ENCODE data around the gene TBPL1.
"Not testable (repeated sequence)": the region's sequence is repeated elsewhere in the genome, so short reads cannot be mapped to it uniquely, and the experiment has no call there.

TBPL1 gene

DNA sequence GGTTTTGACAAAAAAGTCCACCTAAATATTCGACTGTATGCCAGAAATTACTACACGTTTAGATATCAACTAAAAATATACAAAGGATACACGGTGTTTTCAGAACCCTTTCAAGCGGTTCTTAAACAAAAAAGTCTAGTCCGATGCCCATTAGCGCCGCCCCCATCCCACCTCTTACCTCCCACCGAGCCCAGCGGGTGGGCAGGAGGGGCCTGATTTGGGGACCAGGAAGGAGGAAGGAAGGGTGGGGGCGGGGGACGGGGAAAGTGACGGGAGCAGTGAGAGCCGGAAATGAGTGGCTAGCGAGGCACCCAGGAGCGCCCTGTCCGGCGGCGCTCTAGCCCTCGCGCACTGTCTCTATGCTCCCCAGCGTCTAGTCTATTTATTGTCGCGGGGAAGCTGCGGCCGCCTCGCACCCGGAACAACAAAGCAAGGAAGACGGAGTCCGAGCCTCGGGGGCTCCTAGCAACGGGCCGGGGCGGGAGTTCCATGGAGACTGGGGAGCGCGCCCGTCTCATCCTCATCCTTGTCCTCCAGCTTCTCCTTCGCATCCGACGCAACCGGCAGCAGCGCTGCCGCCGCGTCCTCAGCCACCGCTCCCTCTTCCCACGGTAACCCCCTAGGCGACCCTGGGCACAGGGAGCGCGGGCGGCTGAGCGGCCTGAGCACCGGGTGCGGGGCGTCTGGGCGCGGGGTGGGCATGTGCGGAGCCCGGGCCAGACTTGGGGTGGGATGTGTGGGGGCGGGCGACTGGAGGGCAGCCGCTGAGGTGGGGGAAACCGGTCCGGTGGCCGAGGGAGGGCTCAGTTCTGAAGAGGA lies at the start of gene TBPL1:
Gene TBPL1, plus strand, starts transcription at position 410 of the 819 bp plus-strand sequence. CDS start 26,902 bp downstream, outside the sequence.
- peak; percentile 94 for DNase-seq

DNA sequence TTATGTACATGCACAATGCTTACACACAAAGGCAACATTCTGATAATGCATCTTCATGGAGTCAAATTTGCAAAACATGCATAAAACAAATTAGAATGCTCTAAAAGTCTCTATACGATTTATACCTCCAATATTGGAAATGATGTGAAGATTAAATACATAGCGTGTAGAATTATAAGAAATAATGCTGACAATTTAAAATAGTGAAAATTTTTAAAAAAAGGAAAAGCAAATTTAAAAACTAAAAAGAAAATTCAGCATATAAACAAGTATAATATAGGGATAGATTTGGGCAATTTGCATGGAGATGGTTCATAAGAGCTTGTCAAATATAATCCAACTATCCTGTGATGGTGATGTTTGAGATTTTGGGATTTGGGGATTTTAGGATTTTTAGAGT lies 49.2 kb upstream of the TBPL1 start:
- DNase-seq = no peak

DNA sequence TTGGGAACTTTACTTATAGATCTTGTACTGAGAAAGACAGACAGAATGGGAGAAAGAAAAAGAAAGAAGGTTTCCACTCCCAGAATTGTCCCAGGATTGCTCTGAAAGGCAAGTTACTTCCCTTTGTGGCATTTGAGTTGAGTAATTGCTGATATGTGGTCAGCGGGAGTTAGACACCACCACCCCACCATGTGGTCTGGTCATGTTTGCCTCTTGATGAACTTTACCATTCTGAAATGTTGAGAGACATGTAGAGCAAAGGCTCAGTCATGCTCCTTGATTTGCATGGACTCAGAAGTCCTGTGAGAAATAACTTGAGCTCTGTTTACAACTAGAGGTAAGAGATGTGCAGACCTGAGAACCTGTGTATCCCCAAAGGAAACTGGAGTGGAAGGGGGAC lies 47.0 kb upstream of the TBPL1 start:
- DNase-seq = no peak

DNA sequence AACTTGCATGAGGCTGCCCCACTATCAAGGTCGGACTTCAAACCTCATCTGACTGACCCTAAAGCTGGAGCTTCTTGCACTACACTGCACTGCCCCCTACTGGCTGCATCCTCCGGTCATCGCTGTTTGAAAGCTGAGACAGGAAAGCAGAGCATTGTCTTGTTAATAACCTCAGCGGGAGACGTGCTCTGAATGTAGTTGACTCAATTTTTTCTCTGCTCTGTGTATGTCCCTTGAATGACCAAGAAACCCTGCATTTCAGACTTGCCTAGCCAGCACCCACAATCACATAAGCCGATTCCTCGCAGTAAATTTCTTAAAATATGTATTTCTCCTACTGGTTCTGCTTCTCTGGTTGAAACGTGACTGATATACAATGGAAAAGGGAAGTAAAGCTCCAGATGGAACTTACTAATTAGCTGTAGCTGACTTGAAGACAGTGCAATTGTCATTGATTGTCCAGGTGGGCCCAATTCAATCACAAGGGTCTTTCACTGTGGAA lies 36.3 kb upstream of the TBPL1 start:
- DNase-seq = peak; percentile 61

DNA sequence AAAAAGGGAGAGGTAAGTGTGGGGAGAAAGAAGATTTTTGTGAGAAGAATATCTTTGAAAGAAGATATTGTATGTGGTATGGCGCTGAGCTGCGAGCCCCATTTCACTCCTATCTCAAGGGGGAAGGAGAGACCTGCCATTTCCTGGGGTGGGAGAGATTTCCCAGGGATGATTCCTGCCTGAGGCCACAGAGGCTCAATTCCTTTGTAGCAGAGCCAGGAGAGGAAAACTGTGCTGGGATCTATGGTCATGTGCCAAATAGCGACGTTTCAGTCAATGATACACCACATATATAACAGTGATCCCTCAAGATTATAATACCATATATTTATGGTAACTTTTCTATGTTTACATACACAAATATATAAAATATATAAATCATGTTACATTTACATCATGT lies 35.2 kb upstream of the TBPL1 start:
- no peak for DNase-seq

DNA sequence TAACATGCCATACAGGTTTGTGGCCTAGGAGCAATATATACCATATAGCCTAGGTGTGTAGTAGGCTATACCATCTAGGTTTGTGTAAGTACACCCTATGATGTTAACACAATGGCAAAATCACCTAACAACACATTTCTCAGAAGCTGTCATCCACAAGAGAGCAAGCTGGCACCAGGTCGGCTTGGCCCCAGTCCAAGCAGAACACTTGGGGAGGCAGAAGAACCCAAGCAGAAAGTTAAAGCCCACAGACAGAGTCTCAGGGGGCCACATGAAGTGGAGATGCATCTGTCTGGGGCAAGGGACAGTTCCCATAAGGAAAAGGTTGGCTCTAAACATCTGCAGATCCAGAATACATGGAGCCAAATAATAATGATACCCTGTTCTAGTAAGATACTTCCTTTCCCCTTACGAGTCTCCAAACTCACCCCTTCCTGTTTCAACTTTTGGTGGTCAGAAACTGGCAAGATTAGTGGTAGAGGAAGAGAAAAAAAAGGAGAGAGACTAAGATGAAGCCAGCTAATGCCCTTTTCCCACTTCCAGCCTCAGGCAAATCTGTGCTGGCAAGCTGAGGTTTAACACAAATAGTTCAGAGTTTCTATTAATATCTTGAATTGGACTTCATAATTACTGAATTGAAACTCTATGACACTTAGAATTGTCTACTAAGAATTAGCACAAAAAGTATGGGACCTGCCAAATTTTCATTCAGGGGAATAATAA lies 34.7 kb upstream of the TBPL1 start:
- DNase-seq = no peak

DNA sequence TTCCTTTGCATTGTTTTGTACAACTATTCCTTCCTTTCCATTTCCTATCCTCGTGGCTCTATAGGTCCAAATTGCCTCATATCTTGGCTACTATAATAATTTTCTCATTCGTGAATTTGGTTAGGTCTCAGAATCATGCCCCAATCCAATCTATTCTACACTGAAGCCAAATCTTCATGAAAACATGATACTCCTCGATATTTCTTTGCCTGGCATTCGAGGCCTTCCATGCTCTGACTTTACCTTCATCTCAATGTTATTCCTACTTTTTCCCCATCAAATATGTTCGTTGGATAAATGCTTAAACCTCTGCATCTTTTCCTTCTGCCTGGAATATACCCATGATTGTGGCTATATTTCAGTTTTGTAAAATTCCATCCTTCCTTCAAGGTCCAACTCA lies 33.7 kb upstream of the TBPL1 start:
- DNase-seq = no peak

DNA sequence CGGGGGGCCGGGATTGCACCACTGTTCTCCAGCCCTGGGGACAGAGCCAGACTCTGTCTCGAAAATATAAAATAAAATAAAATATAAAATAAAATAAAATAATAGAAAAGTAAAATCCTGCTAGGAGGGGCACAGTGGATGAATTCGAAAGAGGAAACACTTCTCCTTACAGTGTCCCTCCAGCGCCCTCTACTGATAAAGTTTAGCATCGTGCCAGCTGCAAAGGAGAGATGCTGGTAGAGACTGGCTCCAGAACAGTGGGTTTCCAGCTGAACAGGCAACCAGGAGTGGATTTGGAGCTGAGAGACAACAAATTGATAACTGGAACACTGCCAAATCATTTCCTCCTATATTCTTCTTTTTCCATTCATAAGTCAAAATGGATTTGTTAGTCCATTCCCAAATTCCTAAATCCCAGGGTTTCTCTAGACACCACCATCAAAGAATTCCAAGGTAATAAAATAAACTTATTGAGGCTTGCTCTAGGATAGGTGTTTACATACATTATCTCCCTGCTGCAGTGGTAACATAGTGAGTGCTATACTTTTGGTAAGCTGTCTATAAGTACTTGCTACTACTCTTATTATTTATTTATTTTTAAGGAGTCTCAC lies 31.7 kb upstream of the TBPL1 start:
- peak; percentile 70 for DNase-seq

DNA sequence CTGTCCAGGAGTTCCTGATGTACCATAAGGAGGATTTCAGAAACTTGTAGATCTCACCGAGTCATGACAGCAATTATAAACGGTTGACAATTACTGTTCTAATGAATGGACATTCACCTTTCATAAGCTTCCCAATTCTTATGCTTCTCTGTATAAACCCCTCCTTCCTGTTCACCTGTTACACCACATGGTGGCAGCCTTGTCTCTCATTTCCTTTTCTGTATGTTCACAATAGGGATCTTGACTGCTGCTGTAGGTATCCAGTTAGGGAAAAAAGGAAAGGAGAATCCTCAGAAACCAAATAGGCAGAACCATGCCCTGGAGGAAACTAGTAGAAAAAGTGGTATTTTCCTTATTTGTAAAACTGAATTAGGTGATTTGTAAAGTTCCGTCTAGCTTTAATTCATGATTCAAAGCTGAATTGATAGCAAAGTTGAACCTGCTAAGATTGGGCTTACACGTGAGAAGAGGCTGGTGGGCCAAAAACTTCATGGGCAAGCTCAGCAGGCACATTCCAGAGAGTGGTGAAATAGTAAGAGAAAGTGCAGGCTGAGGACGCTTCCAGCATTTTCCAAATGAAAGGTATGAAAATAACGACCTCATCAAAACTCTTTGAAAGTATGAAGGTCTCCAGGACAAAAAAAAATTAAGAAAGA lies 29.0 kb upstream of the TBPL1 start:
- peak; percentile 69 for DNase-seq

DNA sequence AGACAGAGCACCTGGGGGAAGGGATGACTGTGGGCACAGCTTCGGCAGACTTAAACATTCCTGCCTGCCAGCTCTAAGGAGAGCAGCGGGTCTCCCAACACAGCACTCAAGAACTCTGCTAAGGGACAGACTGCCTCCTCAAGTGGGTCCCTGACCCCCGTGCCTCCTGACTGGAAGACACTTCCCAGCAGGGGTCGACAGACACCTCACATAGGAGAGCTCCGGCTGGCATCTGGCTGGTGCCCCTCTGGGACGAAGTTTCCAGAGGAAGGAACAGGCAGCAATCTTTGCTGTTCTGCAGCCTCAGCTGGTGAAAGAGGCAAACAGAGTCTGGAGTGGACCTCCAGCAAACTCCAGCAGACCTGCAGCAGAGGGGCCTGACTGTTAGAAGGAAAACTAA lies 21.8 kb upstream of the TBPL1 start:
- not testable (repeated sequence) for DNase-seq

DNA sequence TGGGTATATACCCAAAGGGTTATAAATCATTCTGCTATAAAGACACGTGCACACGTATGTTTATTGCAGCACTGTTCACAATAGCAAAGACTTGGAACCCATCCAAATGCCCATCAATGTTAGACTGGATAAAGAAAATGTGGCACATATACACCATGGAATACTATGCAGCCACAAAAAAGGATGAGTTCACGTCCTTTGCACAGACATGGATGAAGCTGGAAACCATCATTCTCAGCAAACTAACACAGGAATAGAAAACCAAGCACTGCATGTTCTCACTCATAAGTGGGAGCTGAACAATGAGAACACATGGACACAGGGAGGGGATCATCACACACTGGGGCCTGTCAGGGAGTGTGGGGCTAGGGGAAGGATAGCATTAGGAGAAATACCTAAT lies 16.7 kb upstream of the TBPL1 start:
- not testable (repeated sequence) for DNase-seq

DNA sequence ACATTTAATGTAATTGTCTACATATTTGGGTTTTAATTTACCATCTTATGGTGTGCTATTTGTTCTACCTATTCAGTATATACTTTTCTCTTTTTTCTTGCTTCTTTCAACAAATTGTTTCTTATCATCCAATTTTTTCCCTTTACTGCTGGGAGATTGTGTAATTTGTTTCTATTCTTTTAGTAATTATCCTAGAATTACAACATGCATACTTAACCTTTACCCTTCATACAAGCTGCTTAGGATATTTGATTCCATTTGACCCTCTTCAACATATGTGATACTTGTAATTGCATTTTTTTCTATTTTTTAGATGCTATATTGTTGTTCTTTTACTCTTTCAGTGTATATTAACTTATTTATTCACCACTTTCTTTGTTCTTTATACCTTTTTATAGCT lies 15.1 kb upstream of the TBPL1 start:
- no peak for DNase-seq

DNA sequence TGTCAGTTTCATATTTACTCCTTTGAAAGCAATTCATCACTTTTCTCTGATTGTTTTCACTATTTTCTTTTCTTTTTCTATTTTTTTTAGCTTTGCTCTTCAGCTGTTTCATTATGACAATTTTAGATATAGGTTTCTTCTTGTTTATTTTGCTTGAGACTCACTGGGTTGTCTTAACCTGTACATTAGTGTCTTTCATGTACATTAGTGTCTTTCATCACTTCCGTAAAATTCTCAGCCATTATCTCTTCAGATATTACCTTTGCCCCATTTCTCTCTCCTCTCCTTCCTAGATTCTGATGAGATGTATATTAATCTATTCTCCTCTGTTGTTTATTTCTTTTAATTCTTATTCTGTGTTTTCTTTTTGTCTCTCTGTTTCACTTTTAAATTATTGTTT lies 14.5 kb upstream of the TBPL1 start:
- no peak for DNase-seq

DNA sequence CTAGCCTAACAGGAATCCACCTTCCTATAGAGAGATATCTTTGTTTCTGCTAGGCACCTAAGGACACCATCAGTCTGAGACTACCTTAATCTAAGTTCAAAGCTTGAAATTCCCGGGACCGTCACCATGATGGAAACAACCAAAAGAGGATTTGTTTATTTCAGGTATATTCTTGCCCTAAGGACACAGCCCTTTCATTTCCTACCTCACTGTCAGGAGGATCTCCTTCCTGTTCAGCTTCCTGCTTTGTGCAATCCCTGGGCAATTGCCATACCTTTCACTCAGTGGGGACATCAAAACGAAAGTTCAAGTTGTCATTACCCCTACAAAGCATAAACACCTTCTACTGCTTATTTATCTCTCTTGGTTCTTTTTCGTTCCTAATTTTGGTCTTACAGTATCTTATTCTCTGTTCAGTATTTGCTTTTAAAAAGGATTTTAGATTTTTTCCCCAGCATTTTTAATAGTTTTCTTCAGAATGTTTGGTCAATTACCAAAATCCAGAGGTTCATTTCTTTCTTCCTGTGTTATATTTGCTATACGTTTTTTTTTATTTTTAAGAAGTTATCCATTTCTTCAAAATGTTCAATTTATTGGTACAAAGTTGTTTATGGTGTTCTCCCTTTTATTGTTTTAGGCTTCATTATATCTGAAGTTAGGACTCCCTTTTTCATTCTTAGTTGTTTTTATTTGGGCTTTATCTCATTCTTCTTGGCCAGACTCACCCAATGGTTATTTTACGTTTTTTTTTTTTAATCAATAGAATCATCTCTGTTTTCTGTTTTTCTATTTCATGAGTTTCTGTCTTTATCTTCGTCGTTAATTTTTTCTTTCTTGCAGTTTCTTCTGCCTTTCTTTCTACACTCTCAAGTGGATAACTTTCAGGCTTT lies 13.0 kb upstream of the TBPL1 start:
- no peak for DNase-seq

DNA sequence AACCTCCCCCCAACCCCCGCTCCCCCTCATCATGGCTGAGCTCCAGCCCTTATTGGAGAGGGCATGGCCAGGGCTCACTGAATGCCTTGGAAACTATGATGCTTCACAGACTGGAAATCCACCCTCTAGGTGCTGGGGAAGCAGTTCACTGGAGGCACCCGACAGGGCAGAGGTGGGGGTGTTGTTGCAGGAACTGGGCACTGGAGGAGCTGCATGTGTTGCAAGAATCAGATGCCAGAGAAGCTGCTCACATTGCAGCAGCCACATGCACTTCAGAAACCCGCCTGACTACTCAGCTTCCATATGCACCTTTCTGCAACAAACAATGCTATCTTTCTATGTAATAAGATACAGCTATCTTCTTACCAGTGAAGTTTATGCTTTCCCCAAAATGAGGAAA lies 7.9 kb upstream of the TBPL1 start:
- DNase-seq = no peak

DNA sequence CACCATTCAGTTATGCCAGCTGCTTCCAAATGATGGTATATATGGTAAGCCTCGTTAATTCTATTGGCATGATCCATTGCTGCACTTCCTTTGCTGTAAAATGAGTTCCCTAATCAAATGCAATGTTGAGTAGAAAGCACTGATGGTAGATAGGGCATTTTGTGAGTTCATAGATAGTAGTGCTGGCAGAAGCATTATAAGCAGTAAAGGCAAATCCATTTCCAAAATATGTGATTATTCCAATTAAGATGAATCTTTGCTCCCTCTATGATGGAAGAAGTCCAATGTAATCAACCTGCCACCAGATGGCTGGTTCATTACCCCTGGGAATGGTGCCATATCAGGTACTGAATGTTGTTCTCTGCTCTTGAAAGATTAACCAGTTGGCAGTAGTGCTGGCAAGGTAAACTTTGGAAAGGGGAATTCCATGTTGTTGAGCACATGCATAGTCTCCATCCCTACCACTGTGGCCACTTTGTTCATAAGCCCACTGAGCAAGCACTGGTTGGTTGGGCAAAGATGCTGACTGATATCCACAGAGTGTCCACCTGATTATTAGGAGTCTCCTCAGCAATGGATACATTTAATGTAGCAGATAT lies 5.6 kb upstream of the TBPL1 start:
- no peak for DNase-seq

DNA sequence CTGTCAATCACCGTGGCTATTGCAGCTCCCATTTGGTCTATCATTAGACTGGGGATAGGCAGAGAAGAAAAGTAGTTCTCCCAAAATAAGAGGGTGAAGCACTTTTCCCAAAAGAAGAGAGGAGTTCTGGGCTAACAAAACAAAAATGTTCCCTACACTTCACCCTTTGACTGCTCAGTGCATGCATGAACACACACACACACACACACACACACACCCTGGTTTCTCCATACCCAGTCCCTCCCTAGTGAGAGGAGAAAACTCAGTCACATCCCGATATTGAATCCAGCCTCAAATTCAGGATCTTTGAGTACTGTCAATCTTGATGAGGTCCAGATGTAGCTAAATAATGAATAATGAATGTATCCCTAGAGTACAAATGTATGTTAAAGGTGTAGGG lies 4.6 kb upstream of the TBPL1 start:
- DNase-seq = no peak

DNA sequence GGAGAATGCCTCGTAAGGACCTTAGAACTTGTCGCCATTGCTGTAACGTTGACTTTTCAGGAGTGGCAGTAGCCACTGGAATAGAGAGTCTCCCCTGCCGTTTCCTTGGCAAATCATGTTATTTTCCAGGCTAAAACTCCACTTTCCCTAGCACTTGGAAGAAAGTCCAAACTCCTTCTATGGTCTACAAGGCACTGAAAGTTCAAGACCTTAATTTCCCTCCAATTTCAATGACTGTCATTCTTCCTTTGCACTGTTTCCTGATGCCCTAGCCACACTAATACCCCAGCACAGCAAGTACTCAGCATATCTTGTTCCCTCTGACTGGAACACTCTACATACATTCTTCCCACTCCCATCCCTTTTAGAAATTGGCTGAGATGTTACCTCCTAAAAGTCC lies 1.8 kb upstream of the TBPL1 start:
- no peak for DNase-seq

DNA sequence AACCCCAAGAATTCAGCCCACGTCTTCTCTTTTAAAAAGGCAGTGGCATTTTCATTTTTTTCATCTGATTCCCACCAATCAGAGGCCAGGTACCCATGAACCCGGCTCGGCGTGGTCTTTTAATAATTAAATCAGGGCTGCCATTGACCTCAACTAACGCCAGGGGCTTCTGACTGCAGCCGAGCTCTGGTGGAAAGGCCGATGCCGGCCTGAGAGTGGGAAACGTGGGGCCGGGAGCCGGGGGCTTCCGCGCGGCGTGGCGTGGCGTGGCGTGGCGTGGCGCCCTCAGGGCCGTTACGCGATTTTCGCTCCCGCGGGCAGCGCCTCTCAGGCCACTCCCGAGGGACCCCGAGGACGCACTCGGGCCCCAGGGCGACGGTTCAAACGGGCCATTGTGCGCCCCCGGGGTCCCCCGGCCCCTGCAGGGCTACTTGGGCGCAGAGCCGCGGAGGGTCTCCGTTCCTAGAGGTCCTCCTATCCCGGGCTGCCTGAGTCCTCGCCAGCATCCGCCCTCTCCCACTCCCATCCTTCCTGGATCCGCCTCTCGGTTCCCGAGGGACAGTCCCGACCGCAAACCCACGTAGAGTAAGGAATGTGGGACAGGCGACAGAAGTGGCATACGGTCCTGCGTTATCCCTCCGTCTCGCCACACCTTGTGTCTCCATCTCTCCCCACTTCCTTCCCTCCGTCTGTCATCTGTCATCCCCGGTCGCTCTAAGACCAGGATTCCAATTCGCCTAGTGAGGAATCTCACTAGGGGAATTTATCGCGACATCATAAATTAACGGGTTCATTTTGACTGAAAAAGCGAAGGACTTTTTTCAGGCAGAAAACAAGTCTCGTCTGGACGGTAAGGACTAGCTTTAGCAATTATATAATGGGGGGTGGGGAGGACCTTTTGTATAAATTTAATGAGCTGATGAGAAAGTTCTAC lies 876 bp upstream of the TBPL1 start:
- peak; percentile 76 for DNase-seq

DNA sequence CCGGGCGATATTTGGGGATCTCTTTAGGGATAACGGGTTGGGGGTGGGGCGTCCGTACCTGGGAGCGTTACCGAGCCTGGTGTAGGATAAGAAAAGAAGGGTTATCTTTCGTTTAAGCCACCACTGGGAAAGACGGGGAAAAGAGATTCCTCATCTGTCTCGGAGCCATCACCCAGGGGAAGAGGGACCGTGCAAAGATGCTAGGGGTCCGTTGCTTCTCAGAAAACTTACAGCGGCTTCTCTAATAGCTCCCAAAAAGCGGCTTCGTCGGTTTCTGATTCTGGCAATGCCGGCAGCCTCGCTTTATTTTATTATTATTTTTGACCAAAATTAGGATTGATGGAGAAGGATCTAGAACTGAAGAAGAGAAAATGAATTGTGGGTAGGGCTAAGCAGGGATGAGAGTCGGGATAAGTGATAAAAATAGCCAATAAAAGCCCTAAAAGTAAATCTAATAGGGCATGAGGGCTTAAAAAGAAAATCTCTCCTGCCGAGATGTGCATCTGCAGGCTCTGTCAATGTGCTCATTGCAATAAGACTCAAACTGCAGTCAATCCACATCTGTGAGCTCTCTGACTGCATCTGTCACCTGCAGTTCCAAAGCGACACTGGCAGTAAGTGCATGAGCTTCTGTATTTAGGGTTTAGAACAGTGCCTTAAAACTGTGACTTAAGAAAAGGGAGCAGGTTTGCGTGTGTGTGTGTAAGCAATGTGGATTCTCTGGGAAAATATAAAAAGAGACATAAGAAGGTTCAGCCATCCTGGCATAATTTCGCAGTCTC lies 801 bp downstream of the TBPL1 start:
- DNase-seq = peak; percentile 13

Data from CD4-positive, alpha-beta T cell treated with Interleukin-12 subunit alpha and Interleukin-12 subunit beta, for 1 hour (primary cell).